ENCODE measurements around the gene NUP35.

Gene NUP35

DNA sequence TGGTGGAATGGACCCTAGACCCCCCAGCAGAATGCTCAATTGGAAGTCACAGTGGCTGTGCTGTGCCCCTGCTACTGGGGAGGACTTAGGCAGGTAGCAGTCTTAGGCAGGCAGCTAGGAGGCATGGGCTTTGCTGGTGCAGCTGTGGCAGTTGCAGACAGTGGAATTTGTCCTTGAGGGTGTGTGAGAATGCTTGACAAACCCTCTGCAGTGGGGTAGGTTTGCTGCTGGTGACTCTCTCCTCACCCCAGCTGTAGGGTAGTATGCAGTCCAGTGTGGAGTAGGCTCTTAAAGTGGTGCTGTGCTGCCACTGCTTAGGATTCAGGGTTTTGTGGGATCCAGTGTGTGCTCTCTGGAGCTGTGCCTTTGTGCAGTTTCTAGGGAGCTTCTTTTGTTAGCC is 61.3 kb downstream of the NUP35 start:
- DNase-seq (ENCODE audit: low spot score) (no peak), ATAC-seq (ENCODE audit: low read depth) (no peak)
- H3K4me1 ChIP-seq (ENCODE audit: insufficient read depth, poor library complexity, severe bottlenecking): no peaks in the 10 kb centered on the region
- H3K27ac ChIP-seq (ENCODE audit: poor library complexity, severe bottlenecking): no peak overlapping the region
- no peaks in the 10 kb centered on the region for H3K27me3 ChIP-seq (ENCODE audit: insufficient read depth, poor library complexity, severe bottlenecking)
- TF ChIP-seq, protein P1, sequence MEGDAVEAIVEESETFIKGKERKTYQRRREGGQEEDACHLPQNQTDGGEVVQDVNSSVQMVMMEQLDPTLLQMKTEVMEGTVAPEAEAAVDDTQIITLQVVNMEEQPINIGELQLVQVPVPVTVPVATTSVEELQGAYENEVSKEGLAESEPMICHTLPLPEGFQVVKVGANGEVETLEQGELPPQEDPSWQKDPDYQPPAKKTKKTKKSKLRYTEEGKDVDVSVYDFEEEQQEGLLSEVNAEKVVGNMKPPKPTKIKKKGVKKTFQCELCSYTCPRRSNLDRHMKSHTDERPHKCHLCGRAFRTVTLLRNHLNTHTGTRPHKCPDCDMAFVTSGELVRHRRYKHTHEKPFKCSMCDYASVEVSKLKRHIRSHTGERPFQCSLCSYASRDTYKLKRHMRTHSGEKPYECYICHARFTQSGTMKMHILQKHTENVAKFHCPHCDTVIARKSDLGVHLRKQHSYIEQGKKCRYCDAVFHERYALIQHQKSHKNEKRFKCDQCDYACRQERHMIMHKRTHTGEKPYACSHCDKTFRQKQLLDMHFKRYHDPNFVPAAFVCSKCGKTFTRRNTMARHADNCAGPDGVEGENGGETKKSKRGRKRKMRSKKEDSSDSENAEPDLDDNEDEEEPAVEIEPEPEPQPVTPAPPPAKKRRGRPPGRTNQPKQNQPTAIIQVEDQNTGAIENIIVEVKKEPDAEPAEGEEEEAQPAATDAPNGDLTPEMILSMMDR (IDR thresholded peaks at IDR 0.05; ENCODE audit: poor library complexity, severe bottlenecking): no peak
- H3K4me3 ChIP-seq (ENCODE audit: severe bottlenecking): no peak overlapping the region
- H3K9me3 ChIP-seq (ENCODE audit: severe bottlenecking): peaks cover 7% of the 10 kb centered on the region
- peaks cover 42% of the 10 kb centered on the region for H3K36me3 ChIP-seq (ENCODE audit: low read depth)

DNA sequence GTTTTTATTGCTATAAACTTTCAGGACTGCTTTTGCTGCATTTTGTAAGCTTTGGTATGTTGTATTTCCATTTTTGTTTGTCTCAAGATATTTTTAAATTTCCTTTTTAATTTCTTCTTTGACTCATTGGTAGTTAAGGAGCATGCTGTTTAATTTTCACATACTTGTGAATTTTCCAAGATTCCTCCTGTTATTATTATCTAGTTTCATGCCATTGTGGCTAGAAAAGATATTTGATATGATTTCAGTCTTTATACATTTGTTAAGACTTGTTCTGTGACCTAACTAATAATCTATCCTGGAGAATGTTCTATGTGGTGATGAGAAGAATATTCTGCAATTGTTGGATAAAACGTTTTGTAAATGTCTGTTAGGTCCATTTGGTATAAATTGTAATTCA is 62.1 kb downstream of the NUP35 start:
- ATAC-seq (ENCODE audit: low read depth) (no peak), DNase-seq (ENCODE audit: low spot score) (no peak)
- peaks cover 7% of the 10 kb centered on the region for H3K9me3 ChIP-seq (ENCODE audit: severe bottlenecking)
- H3K27me3 ChIP-seq (ENCODE audit: insufficient read depth, poor library complexity, severe bottlenecking): no peaks in the 10 kb centered on the region
- TF ChIP-seq, protein P1 (IDR thresholded peaks at IDR 0.05; ENCODE audit: poor library complexity, severe bottlenecking): no peak
- H3K4me3 ChIP-seq (ENCODE audit: severe bottlenecking): no peak overlapping the region
- H3K4me1 ChIP-seq (ENCODE audit: insufficient read depth, poor library complexity, severe bottlenecking): no peaks in the 10 kb centered on the region
- peaks cover 46% of the 10 kb centered on the region for H3K36me3 ChIP-seq (ENCODE audit: low read depth)
- H3K27ac ChIP-seq (ENCODE audit: poor library complexity, severe bottlenecking): no peak overlapping the region

DNA sequence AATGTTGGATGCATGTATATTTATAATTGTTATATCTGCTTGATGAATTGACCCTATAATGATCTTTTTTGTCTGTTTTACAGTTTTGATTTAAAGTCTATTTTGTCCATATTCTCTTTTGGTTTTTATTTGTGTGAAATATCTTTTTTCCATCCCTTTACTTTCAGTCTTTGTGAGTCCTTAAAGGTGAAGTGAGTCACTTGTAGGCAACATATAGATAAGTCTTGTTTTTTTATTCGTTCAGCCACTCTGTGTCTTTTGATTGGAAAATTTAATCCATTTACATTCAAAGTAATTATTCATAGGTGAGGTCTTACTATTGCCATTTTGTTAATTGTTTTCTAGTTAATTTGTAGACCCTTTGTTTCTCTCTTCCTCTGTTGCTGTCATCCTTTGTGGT is 62.5 kb downstream of the NUP35 start:
- DNase-seq (ENCODE audit: low spot score) (no peak), ATAC-seq (ENCODE audit: low read depth) (no peak)
- Histone ChIP-seq H3K4me3 (ENCODE audit: severe bottlenecking) (no peak overlapping the region), H3K27me3 (ENCODE audit: insufficient read depth, poor library complexity, severe bottlenecking) (no peaks in the 10 kb centered on the region), H3K4me1 (ENCODE audit: insufficient read depth, poor library complexity, severe bottlenecking) (no peaks in the 10 kb centered on the region), H3K27ac (ENCODE audit: poor library complexity, severe bottlenecking) (no peak overlapping the region), H3K36me3 (ENCODE audit: low read depth) (peaks cover 42% of the 10 kb centered on the region), H3K9me3 (ENCODE audit: severe bottlenecking) (peaks cover 7% of the 10 kb centered on the region)
- TF ChIP-seq, protein P1 (IDR thresholded peaks at IDR 0.05; ENCODE audit: poor library complexity, severe bottlenecking): no peak

DNA sequence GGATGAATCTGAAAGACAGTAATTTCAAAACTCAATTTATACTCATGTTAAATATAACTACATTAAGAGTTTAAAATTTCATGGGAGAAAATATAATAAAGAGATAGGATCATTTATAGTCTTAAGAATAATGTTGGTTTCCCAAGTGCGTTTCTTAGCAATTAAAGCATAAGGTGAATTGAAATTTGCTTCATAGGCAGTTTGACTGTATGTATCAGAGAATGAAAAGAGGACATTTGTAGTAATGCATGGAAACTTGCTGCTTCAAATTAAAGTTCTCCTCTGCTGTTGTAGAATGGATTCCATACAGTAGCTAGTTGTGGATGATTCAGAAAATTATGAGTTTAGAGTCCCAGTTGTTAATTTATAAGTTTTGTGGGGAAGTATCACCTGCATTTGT is 68.1 kb downstream of the NUP35 start:
- Histone ChIP-seq H3K36me3 (ENCODE audit: low read depth) (peaks cover 26% of the 10 kb centered on the region; the same call in 1 of the 2 replicates), H3K27me3 (ENCODE audit: insufficient read depth, poor library complexity, severe bottlenecking) (no peaks in the 10 kb centered on the region), H3K4me1 (ENCODE audit: insufficient read depth, poor library complexity, severe bottlenecking) (no peaks in the 10 kb centered on the region), H3K27ac (ENCODE audit: poor library complexity, severe bottlenecking) (no peak overlapping the region), H3K4me3 (ENCODE audit: severe bottlenecking) (no peak overlapping the region), H3K9me3 (ENCODE audit: severe bottlenecking) (no peaks in the 10 kb centered on the region)
- DNase-seq (ENCODE audit: low spot score) (no peak), ATAC-seq (ENCODE audit: low read depth) (no peak)
- TF ChIP-seq, protein P1 (IDR thresholded peaks at IDR 0.05; ENCODE audit: poor library complexity, severe bottlenecking): no peak

- Histone ChIP-seq H3K4me3 (ENCODE audit: severe bottlenecking) (no peak overlapping the region), H3K36me3 (ENCODE audit: low read depth) (peaks cover 30% of the 10 kb centered on the region; the same call in 1 of the 2 replicates), H3K27ac (ENCODE audit: poor library complexity, severe bottlenecking) (no peak overlapping the region), H3K9me3 (ENCODE audit: severe bottlenecking) (no peaks in the 10 kb centered on the region), H3K4me1 (ENCODE audit: insufficient read depth, poor library complexity, severe bottlenecking) (no peaks in the 10 kb centered on the region), H3K27me3 (ENCODE audit: insufficient read depth, poor library complexity, severe bottlenecking) (no peaks in the 10 kb centered on the region)
- TF ChIP-seq, protein P1 (IDR thresholded peaks at IDR 0.05; ENCODE audit: poor library complexity, severe bottlenecking): no peak
- ATAC-seq (ENCODE audit: low read depth) (no peak), DNase-seq (ENCODE audit: low spot score) (no peak)
Measured at GRCh38 chr2:183193904-183194303, 69.7 kb downstream of the NUP35 start.
